Measurements from ENCODE around the gene GTF2A1L.

GRCh38 chr2:48587961-48588360, 29.7 kb upstream of the GTF2A1L start:
- TF ChIP-seq POLR2A (IDR thresholded peaks at IDR 0.05; ENCODE audit: low read depth, low read length) (no peak), POLR2AphosphoS5 (IDR thresholded peaks at IDR 0.05; ENCODE audit: low read depth, low read length) (no peak)

Measured in GM12892 (cell line).